Renal pelvis (tissue), 4 donors: ENCODE data around the gene GPR157. TPM values are rescaled to one million over a fixed set of nuclear protein-coding genes. Genes with fewer than 3 reads are reported as not detected.
"Not testable (repeated sequence)": the region's sequence is repeated elsewhere in the genome, so short reads cannot be mapped to it uniquely, and the experiment has no call there.

Experiments
- DNase-seq: peaks from one replicate; pipeline ENCODE4 v3.0.0-alpha.2; 2013
- polyA plus RNA-seq, 3 donors: library from polyadenylated mRNA; unstranded; fragments of 120-200 nt; gene quantifications; one replicate each; pipeline ENCODE4 v1.2.1, GENCODE V29; 2013; ENCODE audit not compliant: insufficient read length in 3 of 3

The GPR157 gene
- polyA plus RNA-seq, 3 donors: 0.98 to 1.8 (median 1.6) TPM

DNA sequence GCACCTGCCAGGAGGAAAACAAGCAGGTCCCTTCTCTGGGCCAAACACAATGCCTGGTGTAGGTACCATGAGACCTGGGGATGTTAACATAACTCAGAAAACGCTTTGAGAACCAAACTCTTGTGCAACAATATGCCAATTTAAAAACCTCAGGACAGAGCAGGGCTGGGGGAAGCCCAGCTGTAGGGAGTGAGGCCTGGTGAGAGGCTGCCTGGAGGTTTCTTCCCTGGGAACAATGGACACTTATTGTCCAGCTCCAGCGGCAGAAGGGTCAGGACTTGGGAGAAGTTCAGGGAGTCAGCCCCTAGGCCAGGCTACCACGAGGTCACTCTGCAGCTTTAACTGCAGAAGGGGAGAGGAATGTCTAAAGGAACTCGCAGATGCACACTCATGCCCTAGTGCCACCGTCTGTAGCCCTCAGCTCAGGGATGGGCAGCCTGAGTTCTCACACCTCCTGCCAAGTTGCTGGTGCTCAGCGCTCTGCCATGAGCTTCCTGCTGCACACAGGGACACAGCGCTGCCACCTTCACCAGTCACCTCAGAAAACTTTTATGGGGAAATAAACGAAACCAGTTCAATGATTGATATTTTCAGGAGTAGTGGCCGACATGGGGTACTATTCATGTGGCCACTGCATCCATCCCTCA lies 8.5 kb downstream of the GPR157 start:
- no peak for DNase-seq

DNA sequence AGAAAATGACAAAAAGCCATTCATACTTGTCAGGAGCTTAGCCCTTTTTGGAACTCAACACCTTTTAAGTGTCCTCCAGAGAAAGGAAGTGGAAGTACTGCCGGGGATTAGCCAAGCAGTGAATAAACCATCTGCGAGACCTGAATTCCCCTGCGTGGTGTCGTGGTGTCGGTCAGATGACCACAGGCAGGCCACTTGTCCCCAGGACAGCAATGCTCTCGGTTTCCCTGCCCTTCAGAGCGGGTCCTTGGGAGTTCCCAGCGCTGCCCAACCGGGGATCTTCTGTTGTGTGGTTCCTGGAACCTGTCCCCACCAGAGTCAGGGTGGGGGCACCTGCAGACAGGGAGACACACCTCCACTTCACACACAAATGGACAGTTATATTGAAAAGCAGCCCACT lies 9.2 kb downstream of the GPR157 start:
- no peak for DNase-seq

DNA sequence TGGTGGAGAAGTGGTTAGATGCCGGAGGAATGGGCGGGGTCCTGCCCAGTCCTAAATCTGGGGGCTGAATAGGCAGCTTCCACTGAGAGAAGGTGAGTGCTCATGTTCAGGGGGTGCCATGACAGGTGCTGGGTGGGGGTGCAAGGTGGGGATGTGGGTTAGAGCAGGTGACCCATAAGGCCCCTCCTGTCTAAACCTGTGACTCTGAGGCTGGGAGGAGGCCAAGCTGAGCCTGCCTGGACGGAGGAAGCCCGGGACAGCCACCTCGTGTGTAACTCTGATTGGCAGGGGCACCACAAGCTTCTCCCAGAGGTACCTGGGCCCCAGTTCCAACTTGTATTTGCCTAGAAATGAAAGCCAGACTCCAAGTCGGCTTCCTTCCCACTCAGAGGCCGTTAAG lies 10.7 kb downstream of the GPR157 start:
- DNase-seq: no peak

DNA sequence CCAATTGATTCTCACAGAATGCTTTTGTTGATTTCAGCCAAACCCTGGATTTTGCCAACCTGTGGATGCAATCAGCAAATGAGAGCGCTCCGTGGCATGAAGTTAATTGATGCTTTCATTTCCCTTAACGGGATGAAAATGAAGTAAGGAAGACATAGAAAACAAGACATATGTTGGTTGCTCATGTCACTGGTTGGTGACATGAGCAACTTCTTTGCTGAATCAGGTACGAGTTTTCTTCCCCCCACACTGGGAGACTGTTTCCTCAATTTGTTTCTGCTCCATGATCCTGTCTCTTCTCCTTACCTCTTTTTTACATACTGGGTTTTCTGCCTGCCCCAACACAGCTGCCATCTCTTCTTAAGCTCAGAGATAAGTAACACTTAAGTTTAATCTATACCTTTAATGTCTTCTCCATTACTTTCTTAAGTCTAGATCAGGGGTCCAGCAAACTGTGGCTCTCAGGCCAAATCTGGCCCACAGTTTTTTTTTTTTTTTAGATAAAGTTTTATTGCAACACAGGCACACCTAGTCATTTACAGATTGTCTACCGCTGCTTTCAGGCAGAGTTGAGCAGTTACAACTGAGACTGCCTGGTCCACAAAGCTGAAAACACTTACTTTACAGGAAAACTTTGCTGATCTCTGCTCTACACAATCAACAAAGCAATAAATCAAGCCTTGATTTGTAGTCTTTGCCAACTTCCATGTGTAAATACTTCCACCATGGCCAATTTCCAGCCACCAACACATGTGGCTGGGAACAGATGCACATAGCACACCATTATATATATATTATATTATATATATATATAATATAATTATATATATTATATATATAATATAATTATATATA lies 13.3 kb downstream of the GPR157 start:
- no peak for DNase-seq

DNA sequence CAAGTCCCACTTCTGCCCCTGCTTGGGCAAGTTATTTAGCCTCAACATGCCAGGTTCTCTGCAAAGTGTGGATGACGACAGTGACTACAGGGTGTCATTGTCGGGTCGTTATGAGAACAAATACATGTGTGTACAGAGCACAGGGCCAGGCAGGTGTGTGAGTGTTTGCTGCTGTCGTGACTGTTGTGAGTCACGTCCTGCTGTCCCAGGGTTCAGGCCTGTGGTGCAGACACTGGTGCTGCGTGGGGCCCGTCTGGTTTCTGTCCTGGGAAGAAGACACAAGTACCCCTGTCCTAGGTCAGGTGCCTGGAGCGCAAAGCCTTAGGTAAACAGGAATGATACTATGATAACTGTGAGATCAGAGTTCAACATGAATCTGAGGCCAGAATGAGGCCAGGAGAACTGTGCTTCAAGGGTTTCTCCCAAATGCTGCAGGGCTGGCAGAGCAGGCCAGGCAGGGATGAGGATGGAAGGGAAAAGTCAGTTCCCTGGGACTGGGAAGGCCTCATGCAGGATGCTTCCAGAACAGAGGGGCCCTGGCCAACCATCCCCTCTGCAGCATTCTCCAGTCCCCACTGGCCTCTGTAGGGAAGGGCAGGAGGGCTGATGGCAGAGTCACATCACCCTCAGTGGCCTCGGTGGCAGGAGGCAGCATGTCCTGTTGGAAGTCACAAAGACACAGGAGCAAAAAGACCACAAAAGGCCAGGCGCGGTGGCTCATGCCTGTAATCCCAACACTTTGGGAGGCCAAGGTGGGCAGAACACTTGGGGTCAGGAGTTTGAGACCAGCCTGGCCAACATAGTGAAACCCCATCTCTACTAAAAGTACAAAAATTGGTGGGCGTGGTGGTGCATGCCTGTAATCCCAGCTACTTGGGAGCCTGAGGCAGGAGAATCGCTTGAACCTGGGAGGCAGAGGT lies 15.7 kb downstream of the GPR157 start:
- DNase-seq: no peak

DNA sequence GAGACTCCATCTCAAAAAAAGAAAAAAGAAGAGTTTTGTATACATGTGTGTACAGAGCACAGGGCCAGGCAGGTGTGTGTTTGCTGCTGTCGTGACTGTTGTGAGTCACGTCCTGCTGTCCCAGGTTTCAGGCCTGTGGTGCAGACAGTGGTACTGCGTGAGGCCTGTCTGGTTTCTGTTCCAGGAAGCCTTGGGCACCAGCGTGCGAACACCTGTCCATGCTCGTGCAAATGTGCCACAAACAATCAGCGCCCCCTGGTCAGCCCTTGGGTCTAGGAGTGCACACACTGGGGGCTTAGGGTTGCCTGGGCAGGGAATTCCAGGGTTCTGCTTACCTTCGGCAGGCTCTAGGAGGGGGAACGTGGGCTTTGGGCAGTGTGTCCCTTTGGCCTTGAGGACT lies 16.9 kb downstream of the GPR157 start:
- no peak for DNase-seq

DNA sequence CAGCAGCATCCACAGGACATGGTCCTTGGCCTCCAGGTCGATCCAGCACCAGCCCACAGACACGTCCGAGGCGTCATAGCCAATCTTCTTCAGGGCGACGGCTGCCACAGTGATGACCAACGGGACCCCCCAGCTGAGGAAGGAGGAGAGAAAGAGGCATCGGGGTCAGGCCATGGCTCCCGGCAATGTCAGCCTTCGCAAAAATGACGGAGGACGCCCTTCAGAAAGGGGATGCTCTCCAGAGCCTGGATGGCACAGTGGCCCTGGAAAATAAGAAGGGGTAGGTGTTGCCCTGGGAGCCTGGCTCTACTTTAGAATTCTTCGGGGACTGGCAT lies 17.6 kb downstream of the GPR157 start:
- no peak for DNase-seq

DNA sequence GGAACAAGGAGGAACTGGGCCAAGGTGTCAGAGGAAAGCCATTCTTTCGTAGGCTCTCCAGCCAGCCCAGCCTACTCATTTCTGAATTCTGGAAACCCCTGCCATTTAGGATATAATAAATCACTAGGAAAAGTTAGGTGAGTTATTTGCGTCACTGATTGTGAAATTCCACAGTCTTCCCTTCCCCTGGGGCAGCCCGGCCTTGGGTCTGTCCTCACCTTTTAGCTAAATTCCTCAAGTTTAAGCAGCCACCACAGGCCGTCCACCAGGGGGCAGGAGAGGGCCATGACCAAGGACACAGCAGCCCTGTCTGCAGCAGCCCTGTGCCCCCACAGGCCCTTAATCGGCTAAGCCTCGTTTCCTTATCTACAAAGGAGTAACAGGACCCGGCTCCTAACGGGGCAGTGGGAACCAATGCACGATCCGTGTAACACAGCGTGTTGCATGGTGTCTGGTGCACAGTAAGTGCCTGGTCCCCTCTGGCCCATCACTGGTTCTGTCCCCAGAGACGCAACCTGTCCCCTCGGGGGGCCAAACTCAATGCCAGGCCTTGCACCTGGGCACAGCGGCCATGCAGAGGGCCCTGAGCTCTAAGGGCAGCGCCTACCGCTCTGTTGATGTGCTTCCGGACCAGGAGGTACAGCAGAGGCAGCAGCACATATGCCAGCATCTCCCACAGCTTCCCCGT lies 18.1 kb downstream of the GPR157 start:
- peak; percentile 87 for DNase-seq

DNA sequence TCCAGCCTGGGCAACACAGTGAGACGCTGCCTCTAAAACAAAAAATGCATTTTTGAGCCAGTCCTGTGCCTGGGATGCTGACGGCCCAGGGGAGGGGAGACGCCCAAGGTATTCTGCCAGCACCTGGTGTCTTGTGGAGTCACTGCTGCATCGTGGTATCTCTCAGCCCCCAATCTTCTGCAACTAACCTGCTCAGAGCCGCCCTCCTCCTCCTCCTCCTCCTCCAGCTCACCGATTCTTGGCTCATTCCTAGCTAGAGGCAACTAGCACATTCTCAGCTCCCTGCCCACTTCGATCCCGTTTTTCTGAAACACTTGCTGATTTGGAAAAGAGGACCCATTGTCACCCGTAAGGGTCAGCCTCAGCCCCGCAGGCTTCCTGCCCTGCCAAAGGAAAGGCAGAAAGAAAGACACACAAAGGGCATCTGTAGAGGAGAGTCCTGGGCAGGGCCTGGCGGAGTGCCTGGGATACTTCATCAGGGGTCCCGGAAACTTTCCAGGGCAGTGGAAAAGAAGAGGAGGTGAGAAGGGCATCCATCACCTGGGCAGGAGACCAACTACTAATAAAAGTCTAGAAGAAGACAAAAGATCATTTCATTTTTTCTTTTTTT lies 20.7 kb downstream of the GPR157 start:
- DNase-seq: no peak

DNA sequence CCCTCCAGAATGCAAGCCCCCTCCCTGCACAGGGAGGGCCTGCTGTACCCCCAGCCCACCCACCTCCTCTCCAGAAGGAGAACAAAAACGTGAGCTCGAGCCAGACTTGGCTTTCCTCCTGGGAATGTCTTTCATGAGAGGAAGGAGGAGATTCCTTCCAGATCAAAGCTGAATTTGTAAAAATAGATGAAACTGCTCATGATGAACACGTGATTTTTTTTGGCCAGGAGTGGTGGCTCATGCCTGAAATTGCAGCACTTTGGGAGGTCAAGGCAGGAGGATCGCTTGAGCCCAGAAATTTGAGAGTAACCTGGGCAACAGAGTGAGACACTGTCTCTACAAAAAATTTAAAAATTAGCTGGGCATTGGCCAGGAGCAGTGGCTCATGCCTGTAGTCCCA lies 21.8 kb downstream of the GPR157 start:
- no peak for DNase-seq

DNA sequence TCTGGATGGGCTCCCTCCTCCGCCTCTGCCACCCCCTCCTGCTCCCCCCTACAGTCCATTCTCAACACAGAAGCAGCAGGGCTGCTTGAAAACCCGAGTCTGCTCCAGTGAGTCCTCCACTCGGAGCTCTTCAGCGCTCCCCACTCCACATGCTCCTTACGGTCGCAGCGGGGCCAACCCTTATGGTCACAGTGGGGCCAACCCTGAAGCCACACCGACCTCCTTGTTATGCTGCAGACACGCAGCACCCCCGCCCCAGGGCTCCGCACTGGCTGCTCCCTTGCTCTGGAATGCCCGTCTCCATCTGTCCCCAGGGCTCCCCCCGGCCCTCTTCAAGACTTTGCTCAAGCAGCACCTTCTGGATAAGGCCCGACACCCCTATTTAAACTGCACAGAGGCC lies 22.6 kb downstream of the GPR157 start:
- no peak for DNase-seq

DNA sequence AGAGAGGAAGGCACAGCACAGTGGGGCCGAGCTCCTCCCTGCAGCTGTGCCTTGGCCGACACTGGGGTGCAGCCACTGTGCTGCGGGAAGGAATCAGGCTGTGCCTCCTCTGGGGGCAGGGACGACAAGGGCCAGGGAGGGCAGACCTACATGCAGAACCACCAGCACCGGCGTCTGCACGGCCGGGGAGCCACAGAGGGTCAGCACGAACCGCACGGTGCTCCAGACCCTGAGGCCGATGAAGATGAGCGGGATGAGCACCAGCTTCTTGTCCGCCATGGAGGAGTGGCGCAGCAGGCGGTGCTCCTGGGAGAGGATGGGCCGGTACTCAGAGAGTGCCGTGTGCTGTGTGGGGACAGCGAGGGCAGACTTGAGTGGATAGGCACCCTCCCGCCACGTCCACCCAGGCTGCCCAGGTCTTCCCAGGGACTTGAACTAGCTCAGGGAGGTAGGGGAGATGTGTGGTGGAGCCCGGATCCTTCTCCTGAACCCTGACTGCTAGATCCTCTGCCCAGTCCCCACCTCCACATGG lies 23.5 kb downstream of the GPR157 start:
- no peak for DNase-seq

DNA sequence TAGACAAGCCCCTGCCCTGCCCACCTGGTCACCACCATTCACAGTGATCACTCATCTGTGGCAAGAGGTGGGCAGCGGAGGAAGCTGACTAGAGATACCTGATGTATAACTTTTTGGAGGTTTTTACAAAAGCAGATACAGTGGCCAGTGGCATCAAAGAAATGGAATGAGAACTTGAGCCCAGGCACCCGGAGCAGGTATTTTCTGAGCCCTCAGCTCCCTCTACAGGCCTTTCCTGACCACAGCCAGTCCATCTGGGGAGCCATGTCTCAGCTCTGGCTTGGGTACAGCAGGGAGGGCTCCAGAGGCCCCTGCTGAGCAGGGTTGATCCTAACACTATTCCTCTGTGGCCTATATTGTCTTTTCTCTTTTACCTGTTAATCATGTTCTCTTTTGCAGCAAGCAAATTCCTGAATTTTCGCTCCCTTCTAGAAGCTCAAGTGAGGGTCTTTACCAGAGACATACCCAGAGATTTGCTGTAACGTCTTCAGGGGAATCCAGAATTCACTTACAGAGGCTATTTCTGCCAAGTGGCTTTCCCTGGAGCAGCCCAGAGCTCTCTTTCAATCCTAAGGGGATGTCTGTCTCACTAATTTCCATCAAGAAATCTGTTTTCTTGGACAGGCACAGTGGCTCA lies 27.3 kb downstream of the GPR157 start:
- DNase-seq: peak; percentile 55

DNA sequence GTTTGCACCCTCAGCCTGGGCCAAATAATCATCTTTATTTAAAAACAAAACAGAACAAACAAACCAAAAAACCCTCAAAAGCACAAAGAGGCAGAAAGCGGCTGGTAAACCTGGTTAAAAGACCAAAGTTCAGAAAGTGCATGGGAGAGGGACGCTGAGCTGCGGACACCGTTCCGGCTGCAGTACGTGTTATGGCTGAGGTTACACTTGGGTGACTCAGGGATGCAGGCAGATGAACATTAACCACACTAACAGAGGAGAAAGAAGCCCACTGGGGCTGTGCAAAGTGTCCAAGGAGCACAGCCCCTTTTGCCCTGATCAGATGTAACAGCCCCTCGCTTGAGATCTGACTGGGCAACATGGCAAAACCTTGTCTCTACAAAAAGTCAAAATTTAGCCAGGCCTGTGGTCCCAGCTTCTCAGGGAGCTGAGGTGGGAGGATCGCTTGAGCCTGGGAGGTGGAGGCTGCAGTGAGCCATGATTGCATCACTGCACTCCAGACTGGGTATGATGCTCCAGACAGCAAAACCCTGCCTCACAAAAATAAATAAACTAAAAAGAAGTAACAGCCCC lies 28.3 kb downstream of the GPR157 start:
- DNase-seq: no peak

DNA sequence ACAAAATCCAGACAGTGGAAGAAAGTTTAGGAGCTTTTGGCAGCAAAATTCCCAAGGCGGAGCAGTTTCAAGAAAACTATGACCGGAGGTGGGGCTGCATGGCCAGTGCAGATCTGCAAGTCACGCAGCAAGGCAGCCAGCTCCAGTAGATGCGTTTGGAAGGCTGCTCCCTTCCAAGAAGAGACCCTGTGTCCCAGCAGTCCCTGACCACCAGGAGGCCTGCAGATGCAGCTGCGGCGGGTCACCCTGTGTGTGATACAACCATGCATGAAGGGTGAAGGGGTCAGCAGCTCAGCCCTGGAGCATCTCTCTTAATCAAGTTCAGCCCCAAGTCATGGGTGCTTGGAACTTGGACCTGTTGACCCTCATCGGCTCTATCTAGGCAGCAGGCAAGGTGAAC lies 29.3 kb downstream of the GPR157 start:
- no peak for DNase-seq

DNA sequence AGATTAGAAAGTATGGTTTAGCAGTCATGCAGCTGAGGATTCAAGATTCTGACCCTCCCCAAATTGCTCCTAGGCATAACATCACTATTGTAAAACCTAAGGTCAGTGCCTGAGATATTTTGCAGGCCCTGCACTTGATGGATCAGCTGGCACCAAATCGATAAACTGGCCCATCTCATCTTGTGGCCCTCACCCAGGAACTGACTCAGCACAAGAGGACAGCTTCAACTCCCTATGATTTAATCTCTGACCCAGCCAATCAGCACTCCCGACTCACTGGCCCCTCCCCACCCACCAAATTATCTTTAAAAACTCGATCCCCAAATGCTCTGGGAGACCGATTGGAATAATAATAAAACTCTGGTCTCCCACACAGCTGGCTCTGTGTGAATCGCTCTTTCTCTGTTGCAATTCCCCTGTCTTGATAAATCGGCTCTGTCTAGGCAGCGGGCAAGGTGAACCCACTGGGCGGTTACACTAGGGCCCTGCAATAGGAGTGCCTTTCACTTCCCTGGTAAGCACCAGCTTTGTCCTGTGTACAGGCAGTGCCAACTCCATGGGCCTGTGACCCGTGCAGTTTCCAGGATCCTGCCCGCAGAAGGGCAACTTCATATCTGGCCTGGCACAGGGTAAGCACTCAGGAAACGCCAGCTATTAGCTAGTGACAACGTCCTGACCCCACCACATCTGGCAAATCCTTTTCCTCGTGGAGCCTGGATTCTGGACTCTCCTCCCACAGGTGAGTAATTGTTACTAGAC lies 30.8 kb downstream of the GPR157 start:
- no peak for DNase-seq

DNA sequence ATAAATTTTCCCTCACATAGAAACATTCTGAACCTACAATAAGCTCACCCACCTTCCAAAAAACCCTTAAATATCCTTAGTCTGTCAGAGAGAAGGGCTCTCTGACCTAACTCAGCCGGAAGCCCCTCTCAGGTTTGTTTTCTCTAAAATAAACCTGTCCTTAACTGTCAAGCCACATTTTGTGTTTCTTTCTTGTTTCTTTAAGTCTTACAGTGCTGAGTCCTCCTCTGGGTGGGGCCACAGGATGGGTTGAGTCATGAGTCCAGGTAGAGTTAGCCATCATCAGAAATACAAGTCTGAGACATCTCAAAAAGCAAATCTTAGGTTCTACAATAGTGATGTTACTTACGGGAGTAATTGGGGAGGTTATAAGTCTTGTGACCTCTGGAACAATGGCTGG lies 33.1 kb downstream of the GPR157 start:
- DNase-seq: no peak

DNA sequence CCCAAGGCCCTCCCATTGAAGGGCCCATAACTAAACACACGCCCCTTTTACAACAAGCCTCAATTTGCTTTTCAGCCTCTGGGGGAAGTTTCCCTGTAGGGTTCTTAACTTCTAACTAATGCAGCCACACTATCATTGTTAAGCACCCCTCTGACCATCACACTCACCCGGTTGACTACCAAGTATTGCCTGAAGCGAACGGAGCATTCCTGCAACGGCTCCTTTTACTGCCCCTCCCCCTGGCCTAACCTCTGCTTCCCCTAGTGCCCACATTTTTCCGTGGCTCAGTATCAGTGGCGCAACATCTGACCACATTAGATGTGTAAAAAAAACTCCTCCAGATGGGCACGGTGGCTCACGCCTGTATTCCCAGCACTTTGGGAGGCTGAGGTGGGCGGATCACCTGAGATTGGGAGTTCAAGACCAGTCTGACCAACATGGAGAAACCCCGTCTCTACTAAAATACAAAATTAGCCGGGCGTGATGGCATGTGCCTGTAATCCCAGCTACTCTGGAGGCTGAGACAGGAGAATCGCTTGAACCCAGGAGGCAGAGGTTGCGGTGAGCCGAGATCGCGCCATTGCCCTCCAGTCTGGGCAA lies 34.8 kb downstream of the GPR157 start:
- not testable (repeated sequence) for DNase-seq

DNA sequence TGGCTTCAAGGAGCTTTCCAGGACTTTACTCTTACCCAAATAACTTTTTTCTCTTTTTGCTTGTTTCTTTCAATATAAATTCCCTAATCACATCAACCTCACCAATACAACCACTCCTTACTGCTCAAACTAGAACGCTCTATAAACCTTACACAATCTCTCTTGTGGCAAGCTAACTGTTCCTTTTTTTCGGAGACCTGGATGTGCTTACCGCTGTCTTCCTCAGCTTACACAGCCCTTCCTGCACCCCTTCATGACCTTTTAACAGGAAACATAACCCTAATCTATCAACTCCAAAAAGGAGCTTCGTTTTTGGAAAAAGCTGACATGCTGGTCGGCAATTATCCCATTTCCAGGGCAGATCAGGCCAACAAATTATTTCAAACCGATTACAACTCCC lies 35.3 kb downstream of the GPR157 start:
- DNase-seq: no peak
